Activated T-cell treated with anti-CD3 and anti-CD28 coated beads for 4 hours (primary cell): ENCODE measurements around the gene PDIK1L.

Experiments
- DNase-seq: peaks from one replicate; pipeline ENCODE4 v3.0.0-alpha.2; 2020

The PDIK1L gene

DNA sequence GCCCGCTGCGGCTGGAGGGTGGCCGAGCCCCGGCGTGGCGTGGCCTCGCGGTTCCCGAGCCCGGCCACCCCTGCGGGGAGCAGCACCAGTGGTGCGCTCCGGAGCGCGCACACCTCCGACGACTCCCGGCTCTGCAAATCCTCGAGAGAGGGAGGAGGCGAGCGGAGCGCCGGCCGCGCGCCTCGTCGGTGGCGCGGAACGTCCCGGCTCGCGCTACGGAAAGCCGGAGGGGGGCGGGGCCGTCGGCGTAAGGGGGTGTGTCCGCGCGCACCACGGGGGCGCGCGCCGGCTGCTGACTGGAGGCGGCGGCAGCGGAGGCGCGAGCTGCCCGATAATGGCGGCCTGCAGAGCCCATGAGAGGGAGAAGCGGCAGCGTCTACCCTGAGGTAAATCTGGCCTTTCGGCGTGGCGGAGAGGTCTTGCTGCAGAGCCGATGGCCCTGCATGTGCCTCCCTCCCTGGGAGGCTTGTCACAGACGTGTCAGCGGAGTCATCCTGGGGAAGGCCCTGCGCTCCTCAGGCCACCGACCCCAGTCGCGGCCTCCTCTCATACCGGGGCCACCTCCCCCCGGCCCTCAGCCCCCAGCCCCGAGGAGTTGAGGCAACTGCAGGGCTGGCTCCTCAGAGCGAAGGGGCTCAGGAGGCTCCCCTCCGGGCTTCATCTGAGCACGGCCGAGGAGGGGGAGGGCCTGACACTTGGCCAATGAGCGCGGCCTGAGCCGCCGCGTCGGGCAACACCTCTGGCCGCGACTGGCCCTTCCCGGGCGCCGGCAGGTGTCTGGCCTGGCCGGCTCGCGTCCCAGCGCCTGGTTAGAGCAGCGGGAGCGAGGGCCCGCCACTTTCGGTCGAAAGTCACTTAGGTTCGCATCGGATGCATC lies at the start of gene PDIK1L:
PDIK1L (plus strand) TSS at position 295 of the 877 bp plus-strand sequence. CDS start 2,485 bp downstream, outside the sequence.
- peak; percentile 91 for DNase-seq

GRCh38 chr1:26064553-26064952 lies 47.1 kb upstream of the PDIK1L start:
- no peak for DNase-seq

DNA sequence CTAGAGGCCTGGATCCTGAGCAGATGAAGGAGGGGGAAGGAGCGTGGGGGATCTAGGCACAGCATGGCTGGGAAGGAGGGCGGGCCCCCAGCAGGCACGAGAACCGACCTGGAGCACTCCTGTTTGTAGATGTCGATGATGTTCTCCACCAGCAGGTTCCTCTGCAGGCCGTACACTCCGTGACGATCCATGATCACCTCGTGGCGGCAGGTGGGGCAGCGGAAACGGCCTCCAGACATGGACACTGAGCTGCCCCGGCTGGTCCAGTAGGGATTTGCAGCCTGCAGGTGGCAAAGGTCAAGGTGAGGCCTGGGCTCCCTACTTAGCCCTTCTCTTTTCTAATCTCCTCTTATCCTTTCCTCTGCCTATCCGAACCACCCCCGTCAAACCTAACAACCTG lies 45.5 kb upstream of the PDIK1L start:
- no peak for DNase-seq

DNA sequence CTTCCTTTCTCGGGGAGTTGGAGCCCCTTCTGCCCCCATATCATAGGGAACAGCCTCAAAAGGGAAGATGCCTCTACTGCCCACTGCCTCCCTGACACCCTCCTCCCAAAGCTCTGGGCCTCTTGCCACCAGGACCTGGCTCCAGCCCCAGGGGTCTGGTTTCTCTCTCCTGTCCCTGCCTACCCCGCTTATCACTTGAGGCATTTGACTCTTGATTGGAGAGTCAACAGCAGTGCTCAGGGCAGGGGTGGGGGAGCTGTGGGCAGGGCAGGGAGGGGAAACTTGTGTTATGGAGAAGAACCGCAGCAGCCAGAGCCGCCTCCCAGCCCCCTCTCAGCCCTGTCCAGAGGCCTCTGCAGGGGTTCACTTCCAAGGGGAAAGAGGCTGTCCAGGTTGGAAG lies 44.8 kb upstream of the PDIK1L start:
- DNase-seq, result no peak

- no peak for DNase-seq
These were observed 44.2 kb upstream of the PDIK1L start, which contains the start of gene TRIM63 for GRCh38 chr1:26067432-26067911. TSS of gene TRIM63 (minus strand) at chr1:26067630. CDS start at chr1:26067494, 136 bp downstream.

DNA sequence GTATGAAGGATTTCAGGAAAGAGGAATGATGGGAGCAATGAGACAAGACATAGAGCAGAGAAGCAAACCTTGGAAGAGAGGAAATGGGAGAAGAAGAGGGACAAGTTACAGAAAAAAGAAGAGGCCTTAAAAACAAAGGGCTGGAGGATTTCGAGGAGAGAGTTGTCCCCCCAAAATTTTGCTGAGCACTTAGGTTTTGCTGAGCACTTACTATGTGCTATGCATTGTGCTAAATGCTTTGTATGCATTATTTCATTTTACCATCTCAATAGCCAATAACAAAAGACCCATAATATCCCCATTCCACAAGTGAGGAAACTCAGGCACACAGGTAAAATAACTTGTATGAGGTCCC lies 41.7 kb upstream of the PDIK1L start:
- no peak for DNase-seq

- DNase-seq, result no peak
These were observed 41.2 kb upstream of the PDIK1L start for GRCh38 chr1:26070296-26070962.

DNA sequence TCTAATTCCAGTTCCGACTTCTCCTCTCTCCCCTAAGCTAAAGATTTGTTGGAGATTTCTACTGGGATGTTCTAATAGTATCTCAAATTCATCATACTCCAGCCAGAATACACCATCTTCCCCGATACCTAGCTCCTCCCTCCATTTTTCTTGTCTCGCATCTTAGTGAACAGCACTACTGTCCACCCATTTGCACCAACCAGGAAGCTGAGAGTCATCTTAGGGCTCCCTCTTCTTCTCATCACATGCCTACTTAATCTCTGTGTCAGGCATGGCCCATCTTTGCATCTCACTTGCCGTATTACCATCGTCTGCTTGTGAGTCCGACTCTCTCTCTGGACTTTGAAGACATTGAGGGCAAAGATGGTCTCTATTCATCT lies 40.7 kb upstream of the PDIK1L start:
- no peak for DNase-seq

DNA sequence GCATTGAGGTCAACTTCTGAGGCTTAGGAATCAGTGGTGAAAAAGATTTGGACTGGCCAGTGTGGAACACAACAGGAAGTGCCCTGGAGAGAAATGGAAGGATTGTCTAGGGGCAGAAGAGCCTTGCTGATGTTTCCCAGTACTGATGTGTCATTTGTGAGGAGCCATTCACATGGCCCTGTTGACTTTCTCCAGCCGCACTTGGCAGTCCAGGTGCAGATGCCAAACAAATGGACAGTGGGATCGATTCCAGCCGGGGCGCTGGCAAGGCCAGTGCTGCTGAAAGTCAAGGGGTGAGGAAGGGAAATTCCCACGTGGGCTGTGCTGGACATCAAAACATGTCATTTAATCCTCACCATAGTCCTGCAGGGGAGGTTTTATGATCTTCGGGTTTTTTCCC lies 39.3 kb upstream of the PDIK1L start:
- no peak for DNase-seq

DNA sequence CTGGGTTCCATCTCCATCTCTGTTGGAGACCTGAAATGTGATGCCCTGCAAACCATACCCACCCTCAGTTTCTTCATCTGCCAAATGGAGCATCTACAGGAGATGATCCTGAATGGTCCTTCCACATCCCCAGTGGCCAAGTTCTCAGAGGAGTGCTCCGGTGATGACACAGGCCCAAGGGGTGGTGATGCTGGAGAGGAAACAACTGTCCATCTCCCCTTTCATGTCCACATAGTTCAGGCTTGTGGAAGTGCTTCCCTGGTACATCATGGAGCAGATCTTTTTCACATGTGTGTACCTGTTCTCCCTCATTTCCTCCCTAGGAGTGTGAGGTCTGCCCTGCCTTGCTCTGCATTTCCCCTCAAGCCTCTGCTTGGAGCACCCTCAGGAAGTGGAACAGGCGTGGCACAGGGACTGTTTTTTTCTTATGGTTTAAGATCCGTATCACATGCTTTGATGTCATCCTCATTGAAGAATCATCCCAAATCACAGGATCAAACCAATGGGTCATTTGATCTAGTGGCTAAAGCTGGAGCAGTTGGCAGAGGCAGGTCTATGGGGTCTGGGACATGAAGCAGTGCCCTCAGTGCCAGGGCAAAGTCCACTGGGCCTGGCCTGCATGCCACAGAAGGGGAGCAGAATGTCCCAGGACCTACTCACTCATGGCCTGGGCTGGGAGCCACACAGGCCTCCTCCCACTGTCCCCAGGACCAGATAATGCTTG lies 36.0 kb upstream of the PDIK1L start:
- no peak for DNase-seq

DNA sequence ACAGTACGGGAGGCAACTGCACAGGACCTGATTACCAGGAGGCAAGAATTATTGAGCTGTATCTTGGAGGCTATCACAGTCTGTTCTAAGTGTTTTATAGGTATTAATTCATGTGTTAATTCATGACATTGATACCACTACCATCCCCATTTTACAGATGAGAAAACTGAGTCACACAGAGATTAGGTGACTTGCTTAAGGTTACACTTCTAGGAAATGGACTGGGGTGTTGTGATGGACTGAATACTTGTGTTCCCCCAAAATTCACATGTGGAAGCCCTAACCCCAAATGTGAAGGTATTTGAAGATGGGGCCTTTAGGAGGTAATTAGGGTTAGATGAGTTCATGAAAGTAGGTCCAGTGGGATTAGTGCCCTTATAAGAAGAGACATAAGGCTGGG lies 34.1 kb upstream of the PDIK1L start:
- no peak for DNase-seq

DNA sequence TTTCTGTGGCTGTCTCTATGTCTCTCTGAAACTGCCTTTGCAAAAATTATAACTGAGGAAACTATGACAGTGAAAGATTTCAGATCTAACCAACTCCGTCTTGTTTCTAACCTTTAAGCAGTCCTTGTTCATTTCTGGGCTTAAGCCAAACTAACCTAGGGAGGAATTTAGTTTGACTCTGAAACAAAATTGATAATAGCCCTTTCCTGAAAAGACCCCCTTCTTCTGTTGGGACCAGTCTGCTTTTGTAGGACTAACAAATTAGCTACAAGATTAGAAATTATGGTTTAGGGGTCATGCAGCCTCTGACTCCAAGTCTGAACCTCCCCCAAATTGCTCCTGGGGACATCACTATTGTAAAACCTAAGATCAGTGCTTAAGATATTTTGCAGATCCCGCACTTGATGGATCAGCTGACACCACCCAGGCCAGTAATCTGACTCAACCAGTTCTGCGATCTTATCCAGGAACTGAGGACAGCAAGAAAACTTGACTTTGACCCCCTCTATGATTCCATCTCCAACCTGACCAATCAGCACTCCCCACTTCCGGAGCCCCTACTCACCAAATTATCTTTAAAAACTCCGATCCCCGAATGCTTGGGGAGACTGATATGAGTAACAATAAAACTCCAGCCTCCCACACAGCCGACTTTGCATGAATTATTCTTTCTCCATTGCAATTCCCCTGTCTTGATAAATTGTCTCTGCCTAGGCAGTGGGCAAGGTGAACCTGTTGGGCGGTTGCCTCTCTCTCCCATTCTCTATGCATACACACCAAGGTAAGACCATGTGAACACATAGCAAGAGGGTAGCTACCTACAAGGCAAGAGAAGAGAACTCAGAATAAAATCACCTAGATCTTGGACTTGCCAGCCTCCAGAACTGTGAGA lies 33.1 kb upstream of the PDIK1L start:
- no peak for DNase-seq

GRCh38 chr1:26079178-26079563 lies 32.5 kb upstream of the PDIK1L start:
- no peak for DNase-seq

DNA sequence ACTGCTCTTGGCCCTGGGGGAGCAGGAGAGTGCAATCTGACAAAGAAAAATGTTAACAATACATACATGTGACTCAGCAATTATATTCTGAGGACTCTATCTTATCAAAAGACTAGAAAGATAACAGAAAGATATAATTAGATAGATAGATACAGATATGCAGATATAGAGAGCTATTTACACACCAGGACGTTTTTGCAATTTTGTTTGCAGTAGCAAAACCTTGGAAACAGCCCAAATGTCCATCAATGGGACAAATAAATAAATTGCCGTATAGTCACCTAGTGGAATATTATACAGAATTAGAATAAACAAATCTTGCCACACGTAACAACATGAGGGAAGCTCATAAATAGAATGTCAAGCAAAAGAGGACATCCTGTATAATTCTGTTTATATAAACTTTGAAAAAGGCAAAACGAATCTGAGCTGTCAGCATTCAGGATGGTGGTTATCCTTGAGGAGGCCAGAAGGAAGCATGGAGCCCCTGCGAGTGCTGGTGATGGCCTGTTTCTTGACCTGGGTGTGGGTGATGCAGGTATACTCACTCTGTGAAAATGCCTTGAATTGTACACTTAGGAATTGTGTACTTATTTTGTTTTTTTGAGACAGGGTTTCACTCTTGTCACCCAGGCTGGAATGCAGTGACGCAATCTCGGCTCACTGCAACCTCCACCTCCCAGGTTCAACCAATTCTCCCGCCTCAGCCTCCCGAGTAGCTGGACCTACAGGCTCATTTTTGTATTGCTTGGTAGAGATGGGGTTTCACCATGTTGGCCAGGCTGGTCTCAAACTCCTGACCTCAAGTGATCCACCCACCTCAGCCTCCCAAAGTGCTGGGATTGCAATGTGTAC lies 31.4 kb upstream of the PDIK1L start:
- no peak for DNase-seq

DNA sequence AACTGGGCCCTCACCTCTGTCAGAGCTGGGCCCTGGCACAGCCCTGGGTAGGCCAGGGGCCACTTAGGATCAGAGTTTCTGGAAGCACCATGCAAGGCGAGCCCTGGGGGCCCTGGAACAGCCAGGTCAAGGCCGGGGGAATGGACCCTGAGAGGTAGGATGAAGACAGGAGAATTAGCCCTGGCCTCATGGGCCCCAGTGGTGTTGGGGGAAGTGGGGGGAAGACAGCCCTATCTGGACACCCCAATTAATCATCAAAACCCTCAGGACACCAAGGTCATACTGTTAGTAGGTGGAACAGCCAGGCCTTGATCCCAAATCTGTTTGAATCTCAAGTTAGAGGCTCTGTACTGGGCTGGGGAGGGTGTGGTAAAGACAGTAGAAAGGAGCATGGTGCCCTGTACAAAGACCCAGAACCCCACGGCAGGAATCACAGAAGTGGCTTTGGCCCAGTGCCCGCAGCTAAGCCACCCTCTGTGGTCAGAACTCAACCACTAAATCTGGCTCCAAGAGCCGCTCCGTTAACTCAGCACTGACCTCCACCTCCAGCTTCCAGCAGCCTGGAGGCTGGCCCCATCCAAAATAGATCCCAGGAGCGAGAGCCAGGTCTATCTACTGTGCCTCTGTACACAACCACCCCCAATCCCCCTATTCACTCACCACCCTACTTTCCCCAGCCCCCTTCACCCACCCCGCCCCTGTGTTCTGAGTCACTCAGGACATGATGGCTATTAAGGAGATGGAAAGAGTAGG lies 30.2 kb upstream of the PDIK1L start:
- no peak for DNase-seq

DNA sequence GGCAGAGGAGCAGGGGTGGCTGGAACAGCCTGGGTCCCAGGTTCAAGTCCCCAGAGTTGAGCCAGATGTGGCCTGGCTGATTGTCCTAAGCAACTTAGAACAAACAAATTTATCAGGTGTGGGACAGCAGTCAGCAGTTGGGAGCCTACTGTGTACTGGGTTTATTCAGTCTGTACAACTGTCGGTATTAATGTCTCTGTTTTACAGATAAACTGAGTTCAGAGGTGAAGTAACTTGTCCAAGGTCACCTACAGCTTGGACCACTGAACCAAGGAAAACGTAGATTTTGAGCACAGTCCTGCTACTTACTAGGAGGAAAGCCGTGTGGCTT lies 29.6 kb upstream of the PDIK1L start:
- DNase-seq, result no peak

DNA sequence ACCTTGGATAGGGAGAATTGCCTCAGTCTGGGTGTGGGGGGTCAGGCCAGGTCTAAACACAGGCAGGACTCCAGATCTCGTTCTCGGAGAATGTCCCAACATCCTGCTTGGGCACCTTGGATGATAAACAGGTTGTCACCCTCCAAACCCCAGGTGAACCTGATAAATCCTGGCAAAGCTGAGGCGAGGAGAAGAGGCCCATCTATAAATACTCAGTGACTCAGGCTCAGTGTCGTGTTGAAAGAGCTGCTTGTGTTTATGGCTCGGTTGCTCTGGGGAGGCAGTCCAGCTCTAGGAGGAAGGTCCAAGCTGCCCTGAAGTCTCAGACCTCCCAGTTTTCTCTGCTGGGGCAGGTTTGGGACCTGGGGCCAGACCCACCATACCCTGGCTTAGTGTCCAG lies 28.4 kb upstream of the PDIK1L start:
- DNase-seq, result no peak

GRCh38 chr1:26084091-26084561 lies 27.5 kb upstream of the PDIK1L start:
- no peak for DNase-seq

DNA sequence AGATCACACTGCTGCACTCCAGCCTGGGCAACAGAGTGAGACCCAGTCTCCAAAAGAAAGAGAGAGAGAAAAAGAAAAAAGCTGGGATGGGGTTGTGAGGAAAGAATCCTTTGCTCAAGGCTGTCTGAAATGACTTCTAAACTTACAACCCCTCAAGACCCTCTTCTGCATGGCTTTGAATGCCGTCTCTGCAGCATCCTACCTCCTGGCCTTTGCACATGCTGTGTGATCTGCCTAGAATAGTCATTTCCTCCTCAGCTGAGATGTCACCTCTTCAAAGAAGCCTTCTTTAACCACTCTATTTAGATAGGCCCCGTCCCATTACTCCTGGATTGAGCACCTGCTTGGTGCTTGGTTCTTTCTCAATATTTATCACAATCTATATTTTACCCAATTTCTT lies 26.8 kb upstream of the PDIK1L start:
- DNase-seq, result no peak

- no peak for DNase-seq
These were observed 22.5 kb upstream of the PDIK1L start for GRCh38 chr1:26089125-26089524.

DNA sequence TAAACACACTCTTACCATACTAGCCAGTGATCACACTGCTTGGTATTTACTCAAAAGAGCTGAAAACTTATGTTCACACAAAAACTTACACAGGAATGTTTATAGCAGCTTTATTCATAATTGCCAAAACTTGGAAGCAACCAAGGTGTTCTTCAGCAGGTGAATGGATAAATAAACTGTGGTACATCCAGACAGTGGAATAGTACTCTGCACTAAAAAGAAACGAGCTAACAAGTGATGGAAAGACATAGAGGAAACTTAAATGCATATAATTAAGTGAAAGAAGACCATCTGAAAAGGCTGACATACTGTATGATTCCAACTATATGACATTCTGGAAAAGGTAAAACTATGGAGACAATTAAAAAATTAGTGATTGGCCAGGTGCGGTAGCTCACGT lies 20.7 kb upstream of the PDIK1L start:
- DNase-seq, result no peak
